Brain pericyte (primary cell): Measurements from ENCODE around the gene CRYBA4.

Source experiments
- DNase-seq: peaks from one replicate; pipeline ENCODE4 v3.0.0-alpha.2; 2012; ENCODE audit warnings: low read depth, low spot score

The CRYBA4 gene

GRCh38 chr22:26660961-26661578 lies 39.3 kb downstream of the CRYBA4 start:
- no peak for DNase-seq

DNA sequence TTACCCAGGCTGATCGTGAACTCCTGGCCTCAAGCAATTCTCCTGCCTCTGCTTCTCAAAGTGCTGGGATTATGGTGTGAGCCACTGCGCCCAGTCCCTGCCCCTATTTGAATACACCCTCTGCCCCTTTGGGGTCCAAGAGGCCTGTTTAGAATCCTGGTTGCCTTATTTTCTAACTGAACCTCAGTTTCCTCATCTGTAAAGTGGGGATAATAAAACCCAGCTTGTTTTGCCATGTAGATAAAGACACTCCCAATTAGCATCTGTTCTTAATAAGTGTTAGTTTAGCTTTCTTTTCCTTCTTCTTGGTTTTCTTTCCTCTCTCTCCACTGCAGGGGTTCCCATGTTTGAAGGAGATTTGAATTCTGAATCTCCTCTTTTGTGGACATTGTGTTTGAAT lies 40.4 kb downstream of the CRYBA4 start:
- no peak for DNase-seq

DNA sequence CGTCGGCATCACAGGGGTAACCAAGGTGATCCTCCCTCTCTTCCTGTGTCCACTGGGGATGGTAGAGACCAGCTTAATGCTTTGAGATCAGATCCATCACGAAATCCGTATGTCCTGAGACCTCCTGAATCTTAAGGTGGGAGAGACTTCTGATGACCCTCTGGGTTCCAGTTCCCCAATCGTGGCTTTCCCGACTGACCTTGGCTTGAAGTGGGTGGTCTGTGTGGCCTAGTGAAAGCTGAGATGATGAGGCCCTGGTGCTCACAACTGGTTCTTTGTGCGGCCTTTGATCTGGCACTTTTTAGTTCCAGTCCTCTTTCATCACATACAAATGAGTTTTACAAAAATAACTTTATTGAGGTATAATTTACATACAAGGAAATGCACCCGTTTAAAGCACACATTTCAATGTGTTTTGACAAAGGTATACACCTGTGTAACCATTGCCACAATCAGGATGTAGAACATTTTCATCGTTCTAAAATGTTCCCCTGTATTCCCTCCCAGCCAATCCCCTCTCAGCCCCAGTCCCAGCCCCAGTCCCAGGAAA lies 41.7 kb downstream of the CRYBA4 start:
- no peak for DNase-seq

GRCh38 chr22:26665813-26666231 lies 44.1 kb downstream of the CRYBA4 start:
- DNase-seq = no peak

- DNase-seq = no peak
These were observed 45.4 kb downstream of the CRYBA4 start for GRCh38 chr22:26667140-26667539.

GRCh38 chr22:26669060-26669481 lies 47.3 kb downstream of the CRYBA4 start:
- DNase-seq = no peak

DNA sequence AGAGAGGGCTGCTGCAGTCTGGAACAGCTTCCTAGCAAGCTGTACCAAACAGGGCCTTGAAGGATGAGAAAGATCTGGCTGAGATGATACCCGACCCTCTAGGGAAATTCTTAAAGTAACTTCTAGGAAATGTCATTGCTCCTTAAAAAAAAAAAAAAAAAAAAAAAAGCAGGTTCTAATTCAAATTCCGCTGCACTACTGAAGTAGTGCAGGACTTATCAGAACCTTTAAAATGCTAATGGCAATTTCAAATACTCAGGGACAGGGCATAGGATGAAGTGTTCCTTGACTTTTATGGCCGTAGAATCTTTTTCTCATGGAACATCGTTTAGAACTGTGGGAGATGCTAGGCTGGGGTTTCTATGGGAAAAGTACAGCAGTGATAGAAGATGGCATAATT lies 48.7 kb downstream of the CRYBA4 start:
- DNase-seq = no peak

DNA sequence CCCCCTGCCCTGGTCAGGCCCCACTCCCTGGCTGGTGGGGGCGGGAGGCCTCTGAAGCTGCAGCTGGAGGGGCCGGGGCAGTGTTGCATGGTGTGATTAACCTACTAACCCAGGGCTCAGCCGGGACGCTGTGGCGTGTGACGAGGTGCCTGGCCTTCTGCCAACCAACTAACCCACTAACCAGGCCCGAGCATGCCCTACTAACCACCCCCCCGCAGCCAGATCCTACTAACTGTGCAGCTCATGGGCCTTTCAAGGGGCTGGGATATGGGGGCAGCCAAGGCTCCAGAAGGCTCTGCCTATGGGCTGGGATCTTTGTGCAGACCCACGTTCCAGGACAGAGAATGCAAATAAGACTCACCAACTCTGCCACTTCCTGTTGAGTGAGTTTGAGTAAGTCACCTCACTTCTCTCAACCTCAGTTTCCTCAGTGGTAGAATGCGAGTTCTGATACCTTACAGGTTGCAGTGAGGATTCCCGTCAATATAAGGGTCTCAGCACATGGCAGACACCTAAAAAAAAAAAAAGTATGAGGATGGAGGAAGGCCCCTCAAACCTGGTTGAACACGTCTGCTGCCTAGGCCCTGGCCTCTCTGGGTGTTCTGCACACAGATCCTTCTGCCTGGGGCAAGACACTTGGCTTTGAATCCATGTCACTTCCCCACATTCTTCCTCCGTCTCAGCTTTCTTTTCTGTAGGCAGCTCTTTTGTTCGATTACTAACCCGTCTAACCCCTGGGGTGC lies 49.7 kb downstream of the CRYBA4 start:
- DNase-seq = no peak

DNA sequence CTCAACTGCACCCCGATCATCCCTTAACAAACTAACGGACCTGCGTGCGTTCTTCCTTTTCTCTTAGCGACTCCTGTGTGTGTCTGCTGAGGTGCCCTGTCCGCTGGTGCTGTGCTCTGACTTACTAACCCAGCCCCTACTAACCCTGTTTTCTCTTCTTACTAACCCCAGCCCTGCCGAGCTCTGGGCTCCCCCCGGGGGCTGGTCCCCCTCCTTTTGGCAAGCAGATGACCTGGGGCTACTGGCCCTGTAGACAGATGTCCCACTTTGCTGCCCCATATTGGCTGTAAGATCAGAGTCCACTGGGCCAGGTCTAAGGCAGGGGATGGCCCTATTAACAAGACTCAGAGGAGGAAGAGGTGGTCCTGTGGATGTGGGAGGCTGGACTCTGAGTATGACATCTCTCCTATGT lies 50.3 kb downstream of the CRYBA4 start:
- DNase-seq = no peak

- peak; percentile 77 for DNase-seq
These were observed 51.1 kb downstream of the CRYBA4 start for GRCh38 chr22:26672590-26673468.

GRCh38 chr22:26673486-26673885 lies 51.7 kb downstream of the CRYBA4 start:
- no peak for DNase-seq

- DNase-seq = no peak
These were observed 52.7 kb downstream of the CRYBA4 start for GRCh38 chr22:26674211-26675190.

DNA sequence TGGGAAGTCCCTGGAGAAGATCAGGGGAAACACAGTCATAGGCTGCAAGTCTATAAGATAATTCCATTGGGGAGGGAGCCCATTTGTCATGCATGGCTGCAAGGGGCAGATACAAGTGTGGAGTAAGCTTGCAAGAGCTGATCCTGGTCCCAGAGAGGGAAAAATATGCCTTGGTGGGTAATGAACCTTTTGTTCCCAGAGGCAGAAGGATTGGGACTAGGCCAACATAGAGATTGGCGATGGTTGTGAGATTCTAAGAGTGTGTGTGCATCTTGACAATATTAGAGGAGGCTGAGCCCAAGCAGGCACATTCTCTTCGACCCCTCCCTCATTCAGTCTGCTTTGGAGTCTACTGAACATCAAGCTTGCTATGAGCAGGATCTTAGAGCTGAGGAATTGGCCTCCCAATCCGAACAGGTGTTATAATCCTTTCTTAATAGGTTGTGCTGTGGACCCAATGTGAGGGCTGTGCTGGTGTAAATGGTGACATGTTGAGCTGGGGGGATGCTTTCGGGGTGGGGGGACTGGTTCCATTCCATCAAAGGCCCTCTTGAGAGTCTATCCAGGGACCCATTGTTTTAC lies 54.0 kb downstream of the CRYBA4 start:
- DNase-seq = no peak

DNA sequence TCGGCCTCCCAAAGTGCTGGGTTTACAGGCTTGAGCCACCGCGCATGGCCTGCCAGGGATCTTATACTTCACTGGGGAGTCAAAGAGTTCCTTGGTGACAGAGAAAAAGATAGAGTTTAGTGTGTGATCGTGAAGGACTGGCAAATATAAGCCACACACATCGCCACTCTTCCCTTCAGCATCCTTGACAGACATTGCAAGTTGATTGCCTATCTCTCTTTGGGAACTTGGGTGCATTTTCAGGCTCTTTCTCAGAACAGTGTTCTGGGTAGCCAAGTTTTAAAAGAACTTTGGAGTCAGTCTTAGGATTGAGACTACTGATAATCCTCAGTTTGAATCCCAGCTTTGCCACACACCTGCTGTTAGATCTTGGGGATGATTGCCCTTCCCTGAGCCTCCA lies 55.5 kb downstream of the CRYBA4 start:
- DNase-seq = no peak

GRCh38 chr22:26679003-26679629 lies 57.4 kb downstream of the CRYBA4 start:
- peak; percentile 44 for DNase-seq
